Type B pancreatic cell (in vitro differentiated cells): ENCODE results near the gene NR1D2. TPM values are rescaled to one million over a fixed set of nuclear protein-coding genes. Genes with fewer than 3 reads are reported as not detected.

Experiments used
- DNase-seq: peaks from one replicate; pipeline ENCODE4 v3.0.0; 2021; ENCODE audit warnings: mixed read lengths; ENCODE audit not compliant: unreplicated experiment; ENCODE audit errors: extremely low spot score
- H3K27ac Mint-ChIP-seq: 2 replicates; pipeline ENCODE4 v1.8.0; 2021; ENCODE audit warnings: mild to moderate bottlenecking, mixed read lengths
- H3K27me3 Mint-ChIP-seq: 2 replicates; pipeline ENCODE4 v1.8.0; 2021; ENCODE audit warnings: mixed read lengths
- H3K36me3 Mint-ChIP-seq: 2 replicates; pipeline ENCODE4 v1.8.0; 2021; ENCODE audit warnings: mixed read lengths
- H3K4me1 Mint-ChIP-seq: one replicate; pipeline ENCODE4 v1.8.0; 2021; ENCODE audit warnings: mixed read lengths; ENCODE audit not compliant: unreplicated experiment
- H3K4me3 Mint-ChIP-seq: 2 replicates; pipeline ENCODE4 v1.8.0; 2021; ENCODE audit warnings: mild to moderate bottlenecking, mixed read lengths
- H3K9me3 Mint-ChIP-seq: 2 replicates; pipeline ENCODE4 v1.8.0; 2021; ENCODE audit warnings: mixed read lengths
- total RNA-seq: library from RNA; stranded (reverse); gene quantifications from 2 replicates; pipeline ENCODE4 v1.2.1, GENCODE V29; 2021; ENCODE audit warnings: low replicate concordance
- TF ChIP-seq, protein P1 (sequence below): fragments of 200-600 bp; sonication (generic); conservative IDR thresholded peaks from 2 replicates; pipeline ENCODE4 v1.5.0; 2021; ENCODE audit warnings: antibody characterized with exemption, mild to moderate bottlenecking

The NR1D2 gene
- total RNA-seq, 1 donor from 2014 or later: 20.6 TPM

DNA sequence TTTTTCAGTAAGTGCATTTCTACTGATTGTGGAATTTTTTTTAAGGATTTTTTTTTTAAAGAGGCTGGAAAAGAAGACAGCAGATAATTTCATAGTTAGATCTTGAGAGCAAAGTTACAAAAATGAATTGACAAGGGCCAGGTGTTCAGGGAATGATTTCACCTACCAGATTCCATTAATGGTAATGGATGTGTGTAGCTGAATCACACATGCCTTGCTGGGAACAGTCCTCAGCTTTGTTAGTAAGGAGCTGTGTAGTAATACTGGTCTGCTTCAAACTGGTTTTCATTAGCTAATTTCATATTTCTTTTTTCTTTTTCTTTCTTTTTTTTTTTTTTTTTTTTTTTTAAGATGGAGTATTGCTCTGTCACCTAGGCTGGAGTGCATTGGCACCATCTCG is 16.0 kb downstream of the NR1D2 start:
- no peaks in the 10 kb centered on the region for H3K27me3 Mint-ChIP-seq
- H3K9me3 Mint-ChIP-seq: no peaks in the 10 kb centered on the region
- no peak for DNase-seq
- TF ChIP-seq, protein P1, sequence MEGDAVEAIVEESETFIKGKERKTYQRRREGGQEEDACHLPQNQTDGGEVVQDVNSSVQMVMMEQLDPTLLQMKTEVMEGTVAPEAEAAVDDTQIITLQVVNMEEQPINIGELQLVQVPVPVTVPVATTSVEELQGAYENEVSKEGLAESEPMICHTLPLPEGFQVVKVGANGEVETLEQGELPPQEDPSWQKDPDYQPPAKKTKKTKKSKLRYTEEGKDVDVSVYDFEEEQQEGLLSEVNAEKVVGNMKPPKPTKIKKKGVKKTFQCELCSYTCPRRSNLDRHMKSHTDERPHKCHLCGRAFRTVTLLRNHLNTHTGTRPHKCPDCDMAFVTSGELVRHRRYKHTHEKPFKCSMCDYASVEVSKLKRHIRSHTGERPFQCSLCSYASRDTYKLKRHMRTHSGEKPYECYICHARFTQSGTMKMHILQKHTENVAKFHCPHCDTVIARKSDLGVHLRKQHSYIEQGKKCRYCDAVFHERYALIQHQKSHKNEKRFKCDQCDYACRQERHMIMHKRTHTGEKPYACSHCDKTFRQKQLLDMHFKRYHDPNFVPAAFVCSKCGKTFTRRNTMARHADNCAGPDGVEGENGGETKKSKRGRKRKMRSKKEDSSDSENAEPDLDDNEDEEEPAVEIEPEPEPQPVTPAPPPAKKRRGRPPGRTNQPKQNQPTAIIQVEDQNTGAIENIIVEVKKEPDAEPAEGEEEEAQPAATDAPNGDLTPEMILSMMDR: no peak
- peaks cover 5% of the 10 kb centered on the region for H3K4me1 Mint-ChIP-seq
- H3K27ac Mint-ChIP-seq: no peak overlapping the region
- no peak overlapping the region for H3K4me3 Mint-ChIP-seq
- H3K36me3 Mint-ChIP-seq: peaks cover 49% of the 10 kb centered on the region

- Mint-ChIP-seq H3K36me3 (peaks cover 46% of the 10 kb centered on the region), H3K4me3 (no peak overlapping the region)
Observed at GRCh38 chr3:23961913-23962312, 16.8 kb downstream of the NR1D2 start.

DNA sequence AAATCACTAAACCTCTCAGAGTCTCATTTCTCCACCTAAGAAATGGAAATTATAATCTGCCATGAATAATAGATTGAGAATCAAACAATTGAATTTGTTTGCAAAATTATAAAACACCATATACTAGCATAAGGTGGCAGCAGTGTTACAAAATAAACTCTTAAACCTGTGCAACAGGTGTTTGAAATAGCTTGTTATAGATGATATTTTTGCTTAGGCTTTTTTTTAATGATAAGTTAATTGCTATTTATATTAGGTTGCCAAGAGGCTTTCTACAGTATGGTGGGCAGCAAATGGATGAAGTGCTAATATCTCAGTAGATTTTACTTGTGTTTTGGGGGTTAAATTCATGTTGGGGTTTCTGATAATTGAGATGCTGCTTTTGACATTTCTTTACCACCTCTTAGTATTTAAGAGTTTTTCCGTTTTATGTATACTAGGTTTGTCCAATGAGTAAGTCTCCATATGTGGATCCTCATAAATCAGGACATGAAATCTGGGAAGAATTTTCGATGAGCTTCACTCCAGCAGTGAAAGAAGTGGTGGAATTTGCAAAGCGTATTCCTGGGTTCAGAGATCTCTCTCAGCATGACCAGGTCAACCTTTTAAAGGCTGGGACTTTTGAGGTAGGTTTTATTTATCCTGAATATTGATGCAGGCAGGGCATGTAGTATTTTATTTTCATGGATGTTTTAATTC is 19.6 kb downstream of the NR1D2 start:
- no peak overlapping the region for H3K27ac Mint-ChIP-seq
- TF ChIP-seq, protein P1: no peak
- no peaks in the 10 kb centered on the region for H3K27me3 Mint-ChIP-seq
- no peaks in the 10 kb centered on the region for H3K9me3 Mint-ChIP-seq
- H3K36me3 Mint-ChIP-seq: peaks cover 50% of the 10 kb centered on the region
- H3K4me3 Mint-ChIP-seq: no peak overlapping the region
- DNase-seq: no peak
- H3K4me1 Mint-ChIP-seq: no peaks in the 10 kb centered on the region

More at GRCh38 chr3:23961913-23962312, 16.8 kb downstream of the NR1D2 start:
- Mint-ChIP-seq H3K9me3 (no peaks in the 10 kb centered on the region), H3K4me1 (peaks cover 5% of the 10 kb centered on the region), H3K27ac (no peak overlapping the region), H3K27me3 (no peaks in the 10 kb centered on the region)
- no peak for DNase-seq
- TF ChIP-seq, protein P1: no peak

GRCh38 chr3:23966328-23966727 is 21.2 kb downstream of the NR1D2 start:
- H3K9me3 Mint-ChIP-seq: no peaks in the 10 kb centered on the region
- H3K36me3 Mint-ChIP-seq: peaks cover 51% of the 10 kb centered on the region
- H3K4me1 Mint-ChIP-seq: no peaks in the 10 kb centered on the region
- DNase-seq: no peak
- no peak overlapping the region for H3K27ac Mint-ChIP-seq
- TF ChIP-seq, protein P1: no peak
- H3K4me3 Mint-ChIP-seq: no peak overlapping the region
- H3K27me3 Mint-ChIP-seq: no peaks in the 10 kb centered on the region

GRCh38 chr3:23968463-23969184 is 23.5 kb downstream of the NR1D2 start:
- no peak overlapping the region for H3K27ac Mint-ChIP-seq
- H3K36me3 Mint-ChIP-seq: peaks cover 42% of the 10 kb centered on the region
- no peaks in the 10 kb centered on the region for H3K9me3 Mint-ChIP-seq
- H3K4me3 Mint-ChIP-seq: no peak overlapping the region
- TF ChIP-seq, protein P1: no peak
- no peak for DNase-seq
- no peaks in the 10 kb centered on the region for H3K27me3 Mint-ChIP-seq
- no peaks in the 10 kb centered on the region for H3K4me1 Mint-ChIP-seq
